ENCODE results near the gene SETDB2.

GRCh38 chr13:49512578-49512977 is 68.5 kb downstream of the SETDB2 start:
- TF ChIP-seq CTCF (IDR thresholded peaks at IDR 0.05): no peak
- TF ChIP-seq FOXP1 (CRISPR knock-in tag; IDR thresholded peaks at IDR 0.05; ENCODE audit: borderline replicate concordance): no peak
- no peak for TF ChIP-seq AR (CRISPR knock-in tag; IDR thresholded peaks at IDR 0.05)
- no peak for TF ChIP-seq MAX (CRISPR knock-in tag; IDR thresholded peaks at IDR 0.05)
- no peak for TF ChIP-seq ATF3 (CRISPR knock-in tag; conservative IDR thresholded peaks at IDR 0.05)
- TF ChIP-seq ZBTB21 (CRISPR knock-in tag; IDR thresholded peaks at IDR 0.05; ENCODE audit: borderline replicate concordance): no peak
- no peak for TF ChIP-seq ZNF512 (CRISPR knock-in tag; IDR thresholded peaks at IDR 0.05; ENCODE audit: borderline replicate concordance)
- TF ChIP-seq HMGXB4 (CRISPR knock-in tag; IDR thresholded peaks at IDR 0.05): no peak
